Transverse colon (tissue), 4 donors: ENCODE data around the gene C10orf143.

Experiments
- CTCF ChIP-seq, 5 experiments: fragments of 200-600 bp in 3 of 5; fragments of 450-650 bp in 2 of 5; sonication (generic) in 3 of 5; IDR thresholded peaks; 1 replicate in 2 of 5; 2 replicates in 3 of 5; pipeline ENCODE4 v1.5.1; 2016 to 2017; ENCODE audit warnings: antibody characterized with exemption in 5 of 5, inconsistent platforms in 3 of 5, mild to moderate bottlenecking in 2 of 5, moderate library complexity in 1 of 5
- EP300 ChIP-seq: sonication (generic); formaldehyde crosslinking; IDR thresholded peaks from one replicate; pipeline ENCODE4 v1.6.1; 2017; ENCODE audit warnings: antibody characterized with exemption, low read depth
- POLR2AphosphoS5 ChIP-seq, 3 donors: sonication (generic); formaldehyde crosslinking; IDR thresholded peaks; one replicate each; pipeline ENCODE4 v1.6.1; 2016; ENCODE audit warnings: antibody characterized with exemption in 3 of 3

DNA sequence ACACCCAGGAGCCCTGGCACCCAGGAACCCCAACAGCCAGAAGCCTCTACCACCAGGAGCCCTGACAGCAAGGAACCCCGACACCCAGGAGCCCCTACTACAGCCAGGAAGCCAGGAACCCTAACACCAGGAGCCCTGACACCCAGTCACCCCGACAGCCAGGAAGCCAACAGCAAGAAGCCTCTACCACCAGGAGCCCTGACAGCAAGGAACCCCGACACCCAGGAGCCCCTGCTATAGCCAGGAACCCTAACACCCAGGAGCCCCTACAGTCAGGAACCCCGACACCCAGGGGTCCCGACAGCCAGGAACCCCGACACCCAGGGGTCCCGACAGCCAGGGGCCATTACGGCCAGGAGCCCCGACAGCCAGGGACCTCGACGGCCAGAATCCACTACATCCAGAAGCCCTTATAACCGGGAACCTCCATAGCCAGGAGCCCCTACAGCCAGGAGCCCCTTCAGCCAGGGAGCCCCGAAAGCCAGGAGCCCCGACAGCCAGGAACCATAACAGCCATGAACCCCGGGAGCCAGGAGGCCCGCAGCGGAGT is 25.1 kb upstream of the C10orf143 start:
- no peak for TF ChIP-seq POLR2AphosphoS5 (IDR thresholded peaks at IDR 0.05)
- TF ChIP-seq CTCF (IDR thresholded peaks at IDR 0.05) = no peak
- TF ChIP-seq EP300 = no peak
